GM18951 (cell line): ENCODE measurements around the gene ZNF668.

ENCODE experiments used
- POLR2A ChIP-seq: IDR thresholded peaks from 4 replicates; pipeline ENCODE4 v1.6.1; 2011; ENCODE audit warnings: mild to moderate bottlenecking; ENCODE audit not compliant: insufficient read length, insufficient read depth; ENCODE audit errors: extremely low read depth
- in situ Hi-C: fragments of 300-500 bp; cut with MboI; formaldehyde crosslinking; loops from one replicate; pipeline ENCODE4 v1.12.0; 2022; ENCODE audit warnings: low sequenced_read_pairs, mixed read lengths, inconsistent platforms; ENCODE audit not compliant: unreplicated experiment

ZNF668 gene

GRCh38 chr16:31064882-31065461 lies 9.1 kb downstream of the ZNF668 start:
- in situ Hi-C loops, result no loop called here

GRCh38 chr16:31063843-31064611 lies 10.0 kb downstream of the ZNF668 start:
- in situ Hi-C loops, result no loop called here
- no peak for TF ChIP-seq POLR2A

More at GRCh38 chr16:31064882-31065461, 9.1 kb downstream of the ZNF668 start:
- no peak for TF ChIP-seq POLR2A

DNA sequence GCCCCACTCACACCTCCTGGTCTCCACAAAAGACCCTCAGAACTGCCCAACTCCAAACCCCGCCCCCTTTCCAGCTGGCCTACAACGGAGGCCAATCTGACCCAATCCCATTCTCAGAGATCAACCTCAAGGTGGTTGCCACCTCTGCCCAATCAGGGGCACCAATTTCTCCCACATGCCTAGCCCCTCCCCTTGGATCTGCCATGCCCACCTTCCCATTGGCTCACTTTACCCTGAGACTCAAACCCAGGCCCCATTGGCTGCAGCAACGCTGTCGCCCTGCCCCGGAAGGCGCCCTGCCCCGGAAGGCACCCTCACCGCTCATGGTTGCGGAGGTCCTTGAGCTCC lies 10.6 kb downstream of the ZNF668 start:
- in situ Hi-C loops, result no loop called here

GRCh38 chr16:31061813-31062440 lies 12.1 kb downstream of the ZNF668 start:
- in situ Hi-C loops, result no loop called here
- no peak for TF ChIP-seq POLR2A

More for the DNA sequence above, 10.6 kb downstream of the ZNF668 start:
- TF ChIP-seq POLR2A, result no peak

GRCh38 chr16:31061126-31061812 lies 12.8 kb downstream of the ZNF668 start:
- in situ Hi-C loops, result no loop called here
- no peak for TF ChIP-seq POLR2A

DNA sequence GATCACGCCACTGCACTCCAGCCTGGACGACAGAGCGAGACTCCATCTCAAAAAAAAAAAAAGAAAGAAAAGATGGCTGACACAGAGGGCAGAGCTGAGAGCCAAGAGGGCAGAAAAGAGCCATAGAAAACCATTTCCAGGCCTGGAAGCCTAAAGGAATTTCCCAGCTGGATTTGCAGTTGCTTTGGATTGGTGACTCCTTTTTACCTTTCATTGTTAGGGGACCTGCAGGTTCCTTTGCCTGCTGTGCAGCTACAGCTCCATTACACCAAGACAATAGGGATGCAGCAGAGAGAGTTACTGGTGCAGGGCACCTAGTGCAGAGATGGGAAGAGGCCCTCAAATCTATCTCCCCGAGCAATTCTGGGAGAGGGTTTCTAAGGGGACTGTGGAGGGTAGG lies 18.4 kb downstream of the ZNF668 start:
- TF ChIP-seq POLR2A, result no peak
- in situ Hi-C loops, result no loop called here

GRCh38 chr16:31052114-31052513 lies 21.9 kb downstream of the ZNF668 start:
- in situ Hi-C loops, result no loop called here
- TF ChIP-seq POLR2A, result no peak

- no peak for TF ChIP-seq POLR2A
- in situ Hi-C loops, result no loop called here
These were observed 23.6 kb downstream of the ZNF668 start for GRCh38 chr16:31050280-31051030.

DNA sequence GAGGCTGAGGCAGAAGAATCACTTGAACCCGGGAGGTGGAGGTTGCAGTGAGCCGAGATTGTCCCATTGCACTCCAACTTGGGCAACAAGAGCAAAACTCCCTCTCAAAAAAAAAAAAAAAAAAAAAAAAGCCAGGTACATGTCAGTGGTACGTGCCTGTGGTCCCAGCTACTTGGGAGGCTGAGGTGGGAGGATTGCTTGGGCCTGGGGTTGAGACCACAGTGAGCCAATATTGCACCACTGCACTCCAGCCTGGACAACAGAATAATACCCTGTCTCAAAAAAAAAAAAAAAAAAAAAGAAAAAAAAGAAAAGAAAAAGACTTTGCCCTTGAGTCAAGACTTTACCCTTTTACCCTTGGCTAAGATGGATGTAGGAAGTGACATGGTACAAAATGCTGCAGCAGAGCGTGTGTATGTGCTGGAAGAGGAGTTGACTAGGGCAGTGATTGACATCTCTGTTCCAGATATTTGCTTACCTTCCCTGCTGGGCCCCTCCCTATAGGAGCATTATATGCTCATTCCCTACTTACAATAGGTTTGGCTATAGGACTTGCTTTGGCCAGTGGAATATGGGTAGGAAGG lies 30.1 kb downstream of the ZNF668 start:
- in situ Hi-C loops, result no loop called here
- no peak for TF ChIP-seq POLR2A

- TF ChIP-seq POLR2A, result no peak
- in situ Hi-C loops, result no loop called here
These were observed 30.7 kb downstream of the ZNF668 start for GRCh38 chr16:31043352-31043751.

DNA sequence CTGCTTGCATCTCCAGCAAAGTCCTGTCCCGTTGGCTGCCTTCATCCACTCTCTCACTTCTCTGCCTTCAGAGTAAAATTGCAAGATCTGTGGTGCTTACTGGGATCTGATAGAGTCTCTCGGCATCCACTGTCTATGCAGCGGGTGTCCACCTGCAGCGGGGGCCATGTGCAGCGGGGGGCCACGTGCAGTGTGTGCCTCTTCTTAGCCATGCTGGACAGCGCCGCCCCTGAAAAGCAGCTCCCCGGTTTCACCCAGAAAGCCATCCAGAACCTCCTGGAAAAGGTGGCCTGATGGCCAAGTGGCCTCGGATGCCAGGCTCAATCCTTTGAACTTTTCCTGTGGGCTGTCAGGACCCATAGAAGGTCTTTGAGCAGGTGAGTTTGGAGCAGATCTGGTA lies 31.2 kb downstream of the ZNF668 start:
- TF ChIP-seq POLR2A, result no peak
- in situ Hi-C loops, result no loop called here

DNA sequence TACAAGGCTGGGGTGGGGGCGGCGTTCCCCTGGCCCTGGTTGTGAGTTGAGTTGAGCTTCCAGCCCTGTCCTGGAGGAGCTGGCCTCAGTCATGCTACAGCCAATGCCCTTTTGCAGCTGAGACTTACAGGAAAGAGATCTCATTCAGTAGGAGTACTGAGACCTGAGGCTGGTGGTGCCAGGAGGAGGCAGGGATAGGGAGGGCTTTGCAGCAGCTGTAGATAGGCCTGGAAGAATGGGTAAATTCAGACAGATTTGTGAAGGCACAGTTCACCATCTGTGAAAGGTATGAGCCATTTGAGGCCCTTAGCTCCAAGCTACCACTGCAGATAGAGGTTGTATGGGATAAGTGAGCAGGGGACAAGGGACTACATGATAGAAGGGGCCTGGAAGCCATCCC lies 35.0 kb downstream of the ZNF668 start:
- in situ Hi-C loops, result no loop called here
- TF ChIP-seq POLR2A, result no peak

DNA sequence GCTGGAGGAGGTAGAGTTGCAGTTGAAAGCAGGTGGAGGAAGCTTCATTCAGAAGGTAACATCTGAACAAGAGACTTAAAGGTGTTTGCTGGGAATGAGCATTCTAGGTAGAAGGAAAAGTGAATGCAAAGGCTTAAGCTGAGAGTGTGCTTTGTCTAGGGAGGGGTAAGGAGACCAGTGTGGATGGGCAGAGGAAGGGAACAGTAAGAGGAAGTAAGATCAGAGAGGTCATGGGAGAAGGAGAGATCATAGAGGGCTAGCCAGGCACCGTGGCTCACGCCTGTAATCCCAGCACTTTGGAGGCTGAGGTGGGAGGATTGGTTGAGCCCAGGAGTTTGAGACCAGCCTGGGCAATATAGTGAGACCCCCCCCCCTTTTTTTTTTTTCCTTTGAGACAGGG lies 37.3 kb downstream of the ZNF668 start:
- in situ Hi-C loops, result no loop called here
- no peak for TF ChIP-seq POLR2A
